Nephron progenitor cell (in vitro differentiated cells): ENCODE results near the gene KIAA1217.

Experiments
- DNase-seq: peaks from one replicate; pipeline ENCODE4 v3.0.0; 2021
- H3K27ac Mint-ChIP-seq: 2 replicates; pipeline ENCODE4 v1.8.0; 2021; ENCODE audit warnings: mild to moderate bottlenecking, moderate library complexity, mixed read lengths
- H3K27me3 Mint-ChIP-seq: 2 replicates; pipeline ENCODE4 v1.8.0; 2021; ENCODE audit warnings: mild to moderate bottlenecking, low read depth, mixed read lengths; ENCODE audit not compliant: poor library complexity
- H3K36me3 Mint-ChIP-seq: 2 replicates; pipeline ENCODE4 v1.8.0; 2021; ENCODE audit warnings: low read depth, mixed read lengths
- H3K4me1 Mint-ChIP-seq: 2 replicates; pipeline ENCODE4 v1.8.0; 2021; ENCODE audit warnings: mixed read lengths
- H3K4me3 Mint-ChIP-seq: 2 replicates; pipeline ENCODE4 v1.8.0; 2021; ENCODE audit warnings: mild to moderate bottlenecking, moderate library complexity, mixed read lengths
- H3K9me3 Mint-ChIP-seq: 2 replicates; pipeline ENCODE4 v1.8.0; 2021; ENCODE audit warnings: mild to moderate bottlenecking, moderate library complexity, mixed read lengths
- TF ChIP-seq, protein P1 (sequence below): fragments of 200-600 bp; sonication (generic); IDR thresholded peaks from 2 replicates; pipeline ENCODE4 v1.5.0; 2021; ENCODE audit warnings: antibody characterized with exemption

Gene KIAA1217

DNA sequence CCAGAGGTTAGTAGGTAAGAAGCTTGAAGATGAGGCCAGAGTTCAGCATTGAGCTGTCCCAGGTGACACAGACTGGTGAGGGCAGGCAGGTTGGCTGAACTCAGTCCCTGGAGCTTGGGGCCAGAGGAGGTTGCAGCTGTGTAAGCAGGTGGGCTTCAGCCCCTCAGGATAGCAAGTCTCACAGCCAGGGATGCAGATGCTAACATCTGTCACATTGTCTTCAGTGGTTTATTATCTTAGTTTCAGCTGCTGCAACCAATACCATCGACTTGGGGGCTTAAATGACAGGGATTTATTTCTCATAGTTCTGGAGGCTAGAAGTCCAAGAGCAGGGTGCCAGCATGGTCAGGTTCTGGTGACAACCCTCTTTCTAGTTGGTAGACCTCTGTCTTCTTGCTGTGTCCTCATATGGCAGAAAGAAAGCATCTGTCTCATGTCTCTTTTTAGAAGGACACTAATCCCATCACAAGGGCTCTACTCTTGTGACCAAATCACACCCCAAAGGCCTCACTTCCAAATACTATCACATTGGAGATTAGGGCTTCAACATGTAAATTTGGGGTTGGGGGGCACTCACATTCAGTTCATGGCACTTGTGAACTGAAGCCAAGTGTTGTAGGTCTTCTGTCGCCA lies 146.2 kb downstream of the KIAA1217 start:
- Mint-ChIP-seq H3K4me3 (no peak overlapping the region), H3K9me3 (no peaks in the 10 kb centered on the region), H3K27me3 (no peaks in the 10 kb centered on the region), H3K4me1 (peaks cover 51% of the 10 kb centered on the region), H3K36me3 (no peaks in the 10 kb centered on the region), H3K27ac (no peak overlapping the region)
- TF ChIP-seq, protein P1, sequence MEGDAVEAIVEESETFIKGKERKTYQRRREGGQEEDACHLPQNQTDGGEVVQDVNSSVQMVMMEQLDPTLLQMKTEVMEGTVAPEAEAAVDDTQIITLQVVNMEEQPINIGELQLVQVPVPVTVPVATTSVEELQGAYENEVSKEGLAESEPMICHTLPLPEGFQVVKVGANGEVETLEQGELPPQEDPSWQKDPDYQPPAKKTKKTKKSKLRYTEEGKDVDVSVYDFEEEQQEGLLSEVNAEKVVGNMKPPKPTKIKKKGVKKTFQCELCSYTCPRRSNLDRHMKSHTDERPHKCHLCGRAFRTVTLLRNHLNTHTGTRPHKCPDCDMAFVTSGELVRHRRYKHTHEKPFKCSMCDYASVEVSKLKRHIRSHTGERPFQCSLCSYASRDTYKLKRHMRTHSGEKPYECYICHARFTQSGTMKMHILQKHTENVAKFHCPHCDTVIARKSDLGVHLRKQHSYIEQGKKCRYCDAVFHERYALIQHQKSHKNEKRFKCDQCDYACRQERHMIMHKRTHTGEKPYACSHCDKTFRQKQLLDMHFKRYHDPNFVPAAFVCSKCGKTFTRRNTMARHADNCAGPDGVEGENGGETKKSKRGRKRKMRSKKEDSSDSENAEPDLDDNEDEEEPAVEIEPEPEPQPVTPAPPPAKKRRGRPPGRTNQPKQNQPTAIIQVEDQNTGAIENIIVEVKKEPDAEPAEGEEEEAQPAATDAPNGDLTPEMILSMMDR: no peak
- no peak for DNase-seq

DNA sequence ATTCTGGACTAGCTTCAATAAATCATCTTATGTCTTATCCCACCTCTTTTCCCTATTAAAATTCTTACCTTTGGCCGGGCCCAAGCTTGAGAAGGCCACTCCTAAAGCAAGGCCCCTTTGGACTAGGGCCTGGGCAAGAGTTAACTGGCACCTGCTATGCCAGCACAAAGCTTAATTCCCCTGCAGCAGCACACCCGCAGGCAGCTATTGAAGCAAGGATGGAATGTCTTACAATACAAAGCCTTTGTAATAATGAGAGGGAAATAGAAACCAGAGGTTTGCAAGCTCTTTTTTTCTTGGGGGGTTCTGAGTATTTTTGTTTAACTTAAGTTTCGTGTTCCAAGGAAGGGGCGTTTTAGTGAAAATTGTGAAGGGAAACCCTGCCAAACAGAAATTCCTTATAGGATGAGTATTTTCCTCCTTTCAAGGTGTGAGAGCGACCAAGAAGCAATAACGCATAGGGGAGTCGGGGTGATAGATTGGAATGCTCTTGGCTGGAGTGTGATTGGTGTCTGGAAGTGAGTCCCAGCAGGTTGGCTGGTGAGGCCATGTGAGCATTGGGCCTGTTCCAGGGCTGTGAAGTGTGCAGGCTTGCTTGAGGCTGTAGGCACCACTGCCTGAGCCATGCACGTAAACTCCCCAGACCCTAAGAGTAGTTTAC lies 148.5 kb downstream of the KIAA1217 start:
- no peak overlapping the region for H3K4me3 Mint-ChIP-seq
- no peaks in the 10 kb centered on the region for H3K9me3 Mint-ChIP-seq
- TF ChIP-seq, protein P1: no peak
- no peaks in the 10 kb centered on the region for H3K27me3 Mint-ChIP-seq
- no peak overlapping the region for H3K27ac Mint-ChIP-seq
- no peak for DNase-seq
- H3K36me3 Mint-ChIP-seq: no peaks in the 10 kb centered on the region
- H3K4me1 Mint-ChIP-seq: peaks cover 35% of the 10 kb centered on the region

DNA sequence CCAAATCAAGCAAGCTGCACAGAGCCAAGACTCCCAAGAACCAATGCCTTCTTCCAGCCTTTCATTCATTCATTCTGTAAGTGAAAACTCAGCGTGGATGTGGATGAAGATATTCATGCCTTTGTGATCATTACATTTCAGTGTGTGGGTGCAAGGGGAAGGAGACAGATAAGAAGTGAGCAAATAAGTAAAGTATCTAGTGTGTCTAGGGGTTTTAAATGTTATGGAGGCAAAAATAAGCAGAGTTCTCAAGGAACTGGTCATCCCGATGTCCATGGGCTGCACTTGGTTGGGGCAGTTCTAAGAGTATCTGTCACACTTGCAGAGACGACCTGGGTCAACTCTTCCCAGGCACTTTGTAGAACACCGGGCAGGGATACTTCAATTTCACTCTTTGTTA lies 149.1 kb downstream of the KIAA1217 start:
- Mint-ChIP-seq H3K27me3 (no peaks in the 10 kb centered on the region), H3K36me3 (no peaks in the 10 kb centered on the region), H3K4me3 (no peak overlapping the region), H3K4me1 (peaks cover 29% of the 10 kb centered on the region), H3K27ac (no peak overlapping the region), H3K9me3 (no peaks in the 10 kb centered on the region)
- DNase-seq: no peak
- TF ChIP-seq, protein P1: no peak

DNA sequence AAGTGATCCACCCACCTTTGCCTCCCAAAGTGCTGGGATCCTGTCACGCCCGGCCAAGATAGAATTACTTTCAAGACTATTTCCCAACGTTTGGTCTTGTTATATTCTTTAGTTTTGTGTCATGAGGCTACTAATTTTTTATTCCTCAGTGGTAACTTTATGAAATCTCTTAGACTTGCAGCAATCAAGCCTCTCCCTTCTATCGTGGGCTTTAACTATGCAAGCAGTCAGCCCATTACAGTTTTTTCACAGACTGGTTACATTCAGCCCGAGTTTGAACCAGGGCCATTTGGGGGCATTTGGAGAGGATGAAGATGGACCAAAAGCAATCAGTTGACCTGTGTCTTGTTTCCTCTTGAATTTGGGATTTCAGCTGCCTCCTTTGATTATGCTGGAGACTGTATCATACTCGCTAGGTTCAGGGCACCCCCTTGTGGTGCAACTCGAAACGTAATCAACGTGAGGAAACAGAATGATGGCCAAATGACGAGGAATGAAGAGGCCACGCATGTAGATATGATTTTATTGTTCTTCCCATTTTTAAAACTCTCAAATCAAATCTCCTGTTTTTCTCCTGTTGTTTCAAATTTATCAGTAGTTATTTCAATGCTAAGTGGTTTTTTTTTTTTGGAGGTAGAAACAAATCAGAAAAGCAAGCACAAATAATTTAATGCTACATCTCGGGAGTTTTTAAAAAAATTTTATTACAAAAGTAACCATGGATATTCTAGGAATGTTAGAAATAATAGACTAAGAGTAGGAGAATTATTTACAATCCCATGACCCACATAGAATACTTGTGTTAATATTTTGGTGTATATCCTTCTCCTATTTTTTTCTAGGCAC lies 151.6 kb downstream of the KIAA1217 start:
- peaks cover 7% of the 10 kb centered on the region for H3K36me3 Mint-ChIP-seq
- peak; percentile 71 for DNase-seq
- H3K9me3 Mint-ChIP-seq: no peaks in the 10 kb centered on the region
- TF ChIP-seq, protein P1: peak; percentile 74
- H3K27ac Mint-ChIP-seq: no peak overlapping the region
- H3K4me3 Mint-ChIP-seq: no peak overlapping the region
- H3K4me1 Mint-ChIP-seq: peaks cover 19% of the 10 kb centered on the region
- peaks cover 2% of the 10 kb centered on the region for H3K27me3 Mint-ChIP-seq

DNA sequence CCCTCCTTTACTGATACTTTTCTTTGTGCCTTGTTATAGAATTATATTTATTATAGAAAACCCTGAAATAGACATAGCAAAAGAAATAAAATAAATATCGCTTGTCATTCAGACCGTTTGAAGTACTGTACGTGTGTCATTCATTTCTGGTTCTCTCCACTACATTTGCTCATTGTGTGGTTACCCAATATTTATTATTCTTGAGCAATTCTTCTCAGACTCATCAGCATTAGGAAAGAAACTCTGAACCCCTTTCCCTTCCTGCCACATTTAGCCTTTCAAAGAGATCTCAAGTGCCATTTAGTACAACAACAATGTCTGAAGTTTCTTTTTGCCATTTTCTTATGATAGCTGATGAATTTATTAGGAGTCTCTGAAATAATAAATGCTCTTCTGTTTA lies 154.1 kb downstream of the KIAA1217 start:
- Mint-ChIP-seq H3K9me3 (no peaks in the 10 kb centered on the region), H3K27me3 (peaks cover 5% of the 10 kb centered on the region), H3K4me3 (no peak overlapping the region), H3K4me1 (peaks cover 19% of the 10 kb centered on the region), H3K27ac (no peak overlapping the region), H3K36me3 (peaks cover 12% of the 10 kb centered on the region)
- no peak for DNase-seq
- TF ChIP-seq, protein P1: no peak
